Measurements from ENCODE around the gene SCN8A. TPM values are rescaled to one million over a fixed set of nuclear protein-coding genes. Genes with fewer than 3 reads are reported as not detected.
"Not testable (repeated sequence)": the region's sequence is repeated elsewhere in the genome, so short reads cannot be mapped to it uniquely, and the experiment has no call there.

The SCN8A gene
- total and polyA plus RNA-seq, 9 donors: 0.21 to 2.9 (median 1.5) TPM

DNA sequence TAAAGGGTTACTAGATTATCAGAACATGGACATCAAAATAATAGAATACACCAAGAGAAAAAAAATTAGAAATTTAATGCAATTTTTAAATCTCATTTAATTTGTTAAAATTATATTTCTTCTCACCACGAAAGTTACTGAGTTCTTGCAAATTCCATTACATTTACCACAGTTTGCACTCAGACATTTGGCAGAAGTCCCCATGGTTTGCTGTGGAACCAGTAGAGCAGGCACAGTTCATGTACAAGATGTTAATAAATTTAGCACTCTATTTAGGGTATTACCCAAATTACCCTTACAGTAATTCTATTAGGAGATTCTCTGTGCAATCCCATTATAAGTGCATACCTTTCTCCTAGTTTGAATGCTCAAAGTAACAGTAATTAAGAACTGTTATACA lies 9.7 kb downstream of the SCN8A start:
- WGBS, 3 donors: 68 to 88% (median 74%) methylated on average over 1 of the region's 1 CpG
- TF ChIP-seq, protein P1, sequence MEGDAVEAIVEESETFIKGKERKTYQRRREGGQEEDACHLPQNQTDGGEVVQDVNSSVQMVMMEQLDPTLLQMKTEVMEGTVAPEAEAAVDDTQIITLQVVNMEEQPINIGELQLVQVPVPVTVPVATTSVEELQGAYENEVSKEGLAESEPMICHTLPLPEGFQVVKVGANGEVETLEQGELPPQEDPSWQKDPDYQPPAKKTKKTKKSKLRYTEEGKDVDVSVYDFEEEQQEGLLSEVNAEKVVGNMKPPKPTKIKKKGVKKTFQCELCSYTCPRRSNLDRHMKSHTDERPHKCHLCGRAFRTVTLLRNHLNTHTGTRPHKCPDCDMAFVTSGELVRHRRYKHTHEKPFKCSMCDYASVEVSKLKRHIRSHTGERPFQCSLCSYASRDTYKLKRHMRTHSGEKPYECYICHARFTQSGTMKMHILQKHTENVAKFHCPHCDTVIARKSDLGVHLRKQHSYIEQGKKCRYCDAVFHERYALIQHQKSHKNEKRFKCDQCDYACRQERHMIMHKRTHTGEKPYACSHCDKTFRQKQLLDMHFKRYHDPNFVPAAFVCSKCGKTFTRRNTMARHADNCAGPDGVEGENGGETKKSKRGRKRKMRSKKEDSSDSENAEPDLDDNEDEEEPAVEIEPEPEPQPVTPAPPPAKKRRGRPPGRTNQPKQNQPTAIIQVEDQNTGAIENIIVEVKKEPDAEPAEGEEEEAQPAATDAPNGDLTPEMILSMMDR (IDR thresholded peaks at IDR 0.05): no peak
- TF ChIP-seq EP300 (IDR thresholded peaks at IDR 0.05) (no peak), POLR2A (IDR thresholded peaks at IDR 0.05) (no peak)
- DNase-seq: no peak

DNA sequence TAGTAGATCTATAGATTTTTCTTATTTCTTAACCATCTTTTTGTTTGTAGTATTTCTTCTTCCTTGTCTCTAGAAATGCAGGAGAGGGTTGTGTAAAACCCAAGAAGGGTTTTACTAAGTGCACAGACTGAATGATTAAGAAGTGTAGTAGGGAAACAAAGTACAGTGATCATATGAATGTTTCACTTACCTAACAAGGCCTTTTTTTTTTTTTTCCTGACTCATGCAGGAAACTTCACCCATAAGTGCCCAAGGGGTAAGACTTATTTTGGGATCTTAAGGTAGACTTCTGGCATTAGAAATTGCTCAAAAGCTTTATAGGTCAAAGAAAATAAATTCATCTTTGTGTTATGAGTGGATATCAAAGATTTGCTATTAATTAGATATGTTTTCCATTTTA lies 10.2 kb downstream of the SCN8A start:
- intact Hi-C loops (cut with DNase I): no loop called here
- Histone ChIP-seq H3K9me3 (no peaks in the 10 kb centered on the region), H3K4me3 (no peak overlapping the region), H3K27ac (no peak overlapping the region), H3K27me3 (no peaks in the 10 kb centered on the region), H3K4me1 (ENCODE audit: insufficient read depth) (no peaks in the 10 kb centered on the region), H3K36me3 (no peaks in the 10 kb centered on the region)
- TF ChIP-seq POLR2A (IDR thresholded peaks at IDR 0.05) (no peak), EP300 (IDR thresholded peaks at IDR 0.05) (no peak)
- TF ChIP-seq, protein P1 (IDR thresholded peaks at IDR 0.05): no peak
- no peak for DNase-seq

More for the DNA sequence above, 9.7 kb downstream of the SCN8A start:
- intact Hi-C loops (cut with DNase I): no loop called here
- H3K27ac ChIP-seq: no peak overlapping the region
- H3K4me1 ChIP-seq (ENCODE audit: insufficient read depth): no peaks in the 10 kb centered on the region
- H3K9me3 ChIP-seq: no peaks in the 10 kb centered on the region
- H3K4me3 ChIP-seq: no peak overlapping the region
- H3K27me3 ChIP-seq: no peaks in the 10 kb centered on the region
- H3K36me3 ChIP-seq: no peaks in the 10 kb centered on the region

DNA sequence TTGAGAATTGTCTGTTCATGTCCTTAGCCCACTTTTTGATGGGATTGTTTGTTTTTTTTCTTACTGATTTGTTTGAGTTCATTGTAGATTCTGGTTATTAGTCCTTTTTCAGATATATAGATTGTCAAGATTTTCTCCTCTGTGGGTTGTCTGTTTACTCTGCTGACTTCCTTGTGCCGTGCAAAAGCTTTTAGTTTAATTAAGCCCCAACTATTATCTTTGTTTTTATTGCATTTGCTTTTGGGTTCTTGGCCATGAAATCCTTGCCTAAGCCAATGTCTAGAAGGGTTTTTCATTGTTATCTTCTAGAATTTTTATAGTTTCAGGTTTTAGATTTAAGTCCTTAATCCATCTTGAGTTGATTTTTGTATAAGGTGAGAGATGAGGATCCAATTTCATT lies 14.9 kb downstream of the SCN8A start:
- H3K27me3 ChIP-seq; H3K27ac ChIP-seq; H3K36me3 ChIP-seq; DNase-seq; H3K4me3 ChIP-seq; H3K4me1 ChIP-seq (ENCODE audit: insufficient read depth); intact Hi-C loops (cut with DNase I); H3K9me3 ChIP-seq: not testable (repeated sequence)
- 77 to 91% (median 85%) methylated on average over 1 of the region's 1 CpG for WGBS, 3 donors

DNA sequence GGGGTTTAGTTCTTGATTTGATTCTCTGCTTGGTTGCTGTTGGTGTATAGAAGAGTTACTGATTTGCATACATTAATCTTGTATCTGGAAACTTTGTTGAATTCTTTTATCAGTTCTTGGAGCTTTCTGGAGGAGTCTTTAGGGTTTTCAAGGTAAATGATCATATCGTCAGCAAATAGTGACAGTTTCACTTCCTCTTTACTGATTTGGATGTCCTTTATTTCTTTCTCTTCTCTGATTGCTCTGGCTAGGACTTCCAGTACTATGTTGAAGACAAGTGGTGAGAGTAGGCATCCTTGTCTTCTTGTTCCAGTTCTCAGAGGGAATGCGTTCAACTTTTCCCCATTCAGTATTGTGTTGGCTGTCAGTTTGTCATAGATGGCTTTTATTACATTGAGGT lies 16.2 kb downstream of the SCN8A start:
- H3K4me1 ChIP-seq (ENCODE audit: insufficient read depth); intact Hi-C loops (cut with DNase I); H3K4me3 ChIP-seq; H3K36me3 ChIP-seq; H3K27me3 ChIP-seq; H3K9me3 ChIP-seq; DNase-seq; H3K27ac ChIP-seq: not testable (repeated sequence)
- WGBS, 3 donors: 86 to 93% (median 91%) methylated on average over 2 of the region's 2 CpGs

DNA sequence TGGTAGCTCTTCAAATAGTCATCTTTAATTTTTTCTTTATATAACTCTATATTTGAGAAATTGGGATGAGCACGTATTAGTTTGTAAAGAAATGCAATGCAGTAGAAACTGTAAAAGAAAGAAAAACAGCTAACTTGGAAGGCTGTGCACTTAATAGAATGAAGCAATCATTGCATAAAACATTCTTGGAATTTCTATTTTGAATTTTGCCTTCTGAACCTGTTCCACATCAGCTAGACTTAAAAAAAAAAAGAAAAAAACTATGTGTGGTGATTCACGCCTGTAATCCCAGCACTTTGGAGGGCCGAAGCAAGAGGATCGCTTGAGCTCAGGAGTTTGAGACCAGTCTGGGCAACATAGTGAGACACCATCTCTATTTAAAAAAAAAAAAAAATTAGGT lies 29.4 kb downstream of the SCN8A start:
- 49 to 77% (median 71%) methylated on average over 4 of the region's 4 CpGs for WGBS, 3 donors
- TF ChIP-seq, protein P1 (IDR thresholded peaks at IDR 0.05): no peak
- TF ChIP-seq POLR2A (IDR thresholded peaks at IDR 0.05): no peak
- Histone ChIP-seq H3K36me3 (no peaks in the 10 kb centered on the region), H3K27ac (no peak overlapping the region), H3K27me3 (no peaks in the 10 kb centered on the region), H3K4me3 (no peak overlapping the region), H3K9me3 (no peaks in the 10 kb centered on the region), H3K4me1 (ENCODE audit: insufficient read depth) (no peaks in the 10 kb centered on the region)
- intact Hi-C loops (cut with DNase I): no loop called here
- DNase-seq: no peak

Data from ovary (tissue), 9 donors.